SW 1271 (cell line): ENCODE data around the gene FRMD4B.

Experiments
- DNase-seq, 2 experiments: peaks; one replicate each; lab custom pipeline; 2025; lab: John Stamatoyannopoulos, UW

FRMD4B gene

DNA sequence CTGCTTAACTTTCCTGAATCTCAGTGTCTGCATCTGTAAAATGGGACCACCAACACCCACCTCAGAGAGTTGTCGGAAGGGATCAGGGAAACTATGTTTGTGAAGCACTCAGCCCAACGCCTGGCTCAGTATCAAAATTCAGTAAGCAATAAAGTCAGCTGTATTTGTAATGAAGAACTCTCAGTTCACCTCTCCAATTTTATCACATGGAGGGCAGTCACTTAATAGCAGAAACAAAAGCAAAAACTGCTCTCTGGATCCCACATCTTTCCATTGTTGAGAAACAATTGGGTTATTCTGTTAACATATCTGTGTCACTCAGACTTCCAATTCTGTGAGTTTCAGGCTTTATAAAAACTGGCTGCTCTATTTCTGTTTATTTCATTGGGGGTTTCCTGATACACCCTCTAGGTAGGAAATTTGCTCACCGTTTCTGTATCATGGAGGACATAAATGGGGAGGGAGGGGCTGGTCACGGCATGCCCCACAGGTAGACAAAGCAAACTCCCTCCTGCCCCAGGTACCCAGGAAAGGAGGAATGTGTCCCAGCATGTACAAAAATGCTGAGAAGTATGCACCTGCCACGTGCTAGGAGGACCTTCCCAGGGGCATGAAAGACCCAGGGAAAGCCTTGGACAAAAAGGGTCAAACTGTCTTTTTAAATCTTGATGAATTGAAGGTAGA is 182.1 kb downstream of the FRMD4B start:
- DNase-seq, result no peak

DNA sequence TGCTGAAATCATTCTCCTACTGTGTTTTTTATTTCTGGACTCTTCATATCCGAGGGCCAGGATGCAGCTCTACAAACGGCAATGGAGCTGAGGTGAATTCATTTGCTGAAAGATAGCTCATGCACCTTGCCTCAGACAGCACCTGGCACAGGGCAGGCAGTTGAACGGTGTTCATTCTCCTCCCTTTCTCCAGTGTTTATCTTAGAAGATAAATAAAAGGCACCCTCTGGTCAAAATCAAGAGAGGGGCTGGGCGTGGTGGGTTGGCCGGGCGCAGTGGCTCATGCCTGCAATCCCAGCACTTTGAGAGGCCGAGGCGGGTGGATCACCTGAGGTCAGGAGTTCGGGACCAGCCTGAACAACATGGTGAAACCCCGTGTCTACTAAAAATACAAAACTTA is 184.2 kb downstream of the FRMD4B start:
- no peak for DNase-seq

DNA sequence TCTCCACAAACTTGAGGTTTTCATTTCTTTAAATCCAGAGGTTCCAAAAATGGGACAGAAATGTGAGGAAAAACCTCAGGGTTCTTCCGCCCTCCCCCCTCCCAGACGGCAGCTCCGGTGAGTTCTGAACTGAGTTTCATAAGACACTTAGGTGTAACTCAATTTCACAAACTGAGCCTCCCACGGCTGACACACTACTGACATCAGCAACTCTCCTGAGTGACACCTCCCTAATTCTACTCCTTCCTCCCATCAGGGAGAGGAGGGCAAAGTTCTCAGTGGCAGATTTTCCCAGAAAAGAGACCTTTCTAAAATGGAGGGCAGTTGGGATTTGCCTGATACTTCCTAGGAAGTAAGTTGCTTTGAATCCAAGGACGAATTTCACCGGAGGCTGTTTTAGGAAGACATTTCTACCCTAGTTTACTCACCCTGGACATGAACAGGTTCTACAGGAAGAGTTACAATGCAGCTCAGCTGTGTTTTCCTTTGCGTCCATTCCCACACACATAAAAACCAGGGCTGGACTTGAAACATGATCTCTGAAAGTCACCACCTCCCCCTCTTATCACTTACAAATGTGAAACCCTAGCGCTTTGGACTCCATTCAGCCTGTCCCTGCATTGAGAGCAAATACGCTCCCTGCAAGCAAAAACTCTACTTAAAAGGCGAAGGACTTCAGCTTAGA is 185.4 kb downstream of the FRMD4B start:
- DNase-seq, result no peak

DNA sequence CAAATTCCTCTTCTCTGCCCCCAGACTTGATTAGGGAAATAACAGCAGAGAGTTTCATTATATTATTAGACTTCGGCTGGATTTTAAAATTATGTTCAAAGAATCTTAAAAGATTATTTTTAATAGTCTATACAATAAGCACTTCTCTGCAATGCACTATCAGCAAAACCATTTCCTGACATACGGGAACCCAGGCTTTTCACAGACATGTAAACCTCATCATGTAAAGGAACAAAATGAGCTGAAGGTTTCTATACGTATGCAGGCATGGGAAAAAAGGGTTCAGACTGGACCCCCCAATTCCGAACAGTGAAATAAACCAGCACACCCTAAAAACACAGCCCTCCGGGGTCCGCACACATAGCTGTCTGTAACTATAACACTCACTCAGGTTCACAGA is 185.9 kb downstream of the FRMD4B start:
- no peak for DNase-seq

DNA sequence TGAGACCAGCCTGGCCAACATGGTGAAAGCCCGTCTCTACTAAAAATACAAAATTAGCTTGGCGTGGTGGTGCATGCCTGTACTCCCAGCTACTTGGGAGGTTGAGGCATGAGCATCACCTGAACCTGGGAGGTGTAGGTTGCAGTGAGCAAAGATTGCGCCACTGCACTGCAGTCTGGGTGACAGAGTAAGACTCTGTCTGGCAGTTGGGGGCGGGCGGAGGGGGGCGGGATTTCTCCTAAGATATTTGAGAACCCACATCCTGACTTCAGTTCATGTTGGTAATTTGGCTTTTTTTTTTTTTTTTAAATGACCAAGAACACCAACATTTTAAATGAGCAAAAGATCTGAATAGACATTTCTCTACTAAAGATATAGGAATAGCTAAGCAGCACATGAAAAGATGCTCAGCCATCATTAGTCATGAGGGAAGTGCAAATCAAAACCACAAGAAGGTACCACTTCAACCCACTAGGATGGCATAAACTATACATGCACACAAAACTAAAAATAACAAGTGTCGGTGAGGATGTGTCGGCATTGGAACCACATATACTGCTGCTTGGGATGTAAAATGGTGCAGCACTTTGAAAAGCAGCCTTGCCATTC is 187.9 kb downstream of the FRMD4B start:
- no peak for DNase-seq

DNA sequence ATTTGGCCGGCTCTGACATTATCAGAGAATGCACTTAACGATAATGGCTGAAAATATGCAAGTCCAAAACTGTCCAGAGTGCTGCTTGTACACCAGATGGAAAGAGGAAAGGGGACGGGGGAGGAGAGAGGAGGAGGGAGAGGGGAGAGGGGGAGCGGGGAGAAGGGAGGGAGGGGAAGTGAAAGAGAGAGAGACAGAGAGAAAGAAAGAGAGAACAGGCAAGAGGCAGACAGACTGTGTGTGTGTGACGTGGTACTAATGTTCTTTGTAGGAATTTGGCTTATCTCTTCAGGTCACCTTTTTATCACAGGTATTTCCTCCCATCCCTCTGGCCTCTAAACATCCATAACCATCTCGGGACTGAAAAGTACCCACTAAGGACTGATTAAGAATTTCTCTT is 188.4 kb downstream of the FRMD4B start:
- no peak for DNase-seq

DNA sequence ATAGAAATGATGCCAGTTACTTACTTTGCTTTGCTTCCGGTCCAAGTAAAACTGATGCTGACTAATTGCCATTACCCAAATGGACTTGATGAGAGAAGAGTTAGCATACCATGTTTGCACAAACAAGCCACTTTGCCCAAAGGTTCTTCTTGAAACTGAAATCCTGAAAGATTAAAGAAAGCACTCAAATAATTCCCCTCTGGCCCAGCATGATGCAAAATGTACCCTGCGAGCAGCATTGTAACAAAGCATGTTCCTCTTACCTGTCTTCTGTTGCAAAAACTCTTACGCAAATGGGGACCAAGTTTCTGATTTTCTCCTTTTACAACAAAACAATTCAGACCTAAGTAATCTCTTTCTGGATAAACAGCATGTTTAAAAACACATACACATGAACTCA is 189.0 kb downstream of the FRMD4B start:
- no peak for DNase-seq

DNA sequence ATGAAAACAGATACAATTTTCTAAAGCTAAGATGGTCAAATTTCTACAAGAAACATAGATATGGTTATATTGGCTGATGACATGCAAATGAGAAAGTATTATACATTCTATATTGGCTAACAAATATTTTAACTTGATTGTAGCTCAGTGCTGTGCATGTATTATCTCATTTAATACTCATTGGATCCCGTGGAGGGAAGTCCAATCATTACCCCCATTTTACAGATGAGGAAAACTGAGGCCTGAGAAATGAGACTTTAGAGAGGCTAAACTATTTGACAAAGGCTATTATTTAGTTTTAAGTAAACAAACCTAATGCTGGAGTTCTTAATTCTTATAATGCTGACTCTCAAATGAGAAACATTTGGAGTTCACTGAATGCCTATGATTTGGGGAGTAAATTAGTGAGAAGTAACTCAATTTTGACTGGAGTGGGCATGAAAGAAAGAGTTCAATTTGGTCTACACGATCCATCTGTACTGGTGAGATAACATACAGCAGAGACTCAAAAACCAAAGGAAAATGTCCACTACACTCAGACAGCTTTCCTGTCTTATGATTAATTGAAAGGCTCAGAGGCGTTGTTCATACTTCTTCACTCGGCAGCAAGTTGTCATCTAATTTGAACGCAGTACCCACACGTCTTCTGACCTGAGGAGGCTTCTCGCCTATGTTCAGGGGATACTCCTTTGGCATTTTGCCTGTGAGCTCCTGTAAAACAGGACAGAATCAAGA is 191.3 kb downstream of the FRMD4B start:
- DNase-seq, result no peak

DNA sequence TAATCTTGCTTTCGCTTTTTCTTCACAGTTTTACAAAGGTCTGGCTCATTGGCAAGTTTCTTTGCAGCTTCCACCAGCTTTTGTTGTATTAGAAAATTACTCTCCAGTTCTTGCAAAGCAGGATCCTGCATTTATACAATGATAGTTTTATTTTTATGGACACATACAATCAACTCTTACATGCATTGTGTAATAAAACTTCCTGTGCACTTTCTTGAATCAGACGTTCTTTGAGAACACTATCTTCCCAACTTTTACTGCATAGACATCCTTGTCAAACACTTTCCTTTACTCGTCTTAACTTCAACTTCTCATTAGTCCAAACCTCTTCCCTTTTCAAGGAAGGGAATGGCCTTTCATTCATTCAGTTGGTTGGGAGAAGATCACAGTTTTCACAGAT is 192.1 kb downstream of the FRMD4B start:
- DNase-seq, result no peak

DNA sequence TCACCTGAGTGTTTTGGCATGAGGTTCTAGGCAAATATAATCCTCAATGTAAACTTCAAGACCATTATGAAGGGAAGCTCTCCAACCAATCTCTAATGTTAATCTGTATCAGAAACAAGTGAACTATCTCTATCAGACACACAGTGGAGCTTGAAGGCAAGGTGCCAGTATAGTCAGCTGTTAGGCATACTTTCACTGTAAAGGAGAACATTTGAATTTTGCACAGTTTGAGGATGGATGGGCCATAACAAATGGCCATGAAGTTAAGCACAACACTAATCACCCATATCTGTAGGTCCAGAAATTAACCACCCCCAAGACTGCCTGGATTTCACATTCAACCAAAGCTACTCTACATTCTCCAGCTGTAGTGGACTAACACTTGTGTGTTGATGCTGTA is 194.4 kb downstream of the FRMD4B start:
- no peak for DNase-seq

DNA sequence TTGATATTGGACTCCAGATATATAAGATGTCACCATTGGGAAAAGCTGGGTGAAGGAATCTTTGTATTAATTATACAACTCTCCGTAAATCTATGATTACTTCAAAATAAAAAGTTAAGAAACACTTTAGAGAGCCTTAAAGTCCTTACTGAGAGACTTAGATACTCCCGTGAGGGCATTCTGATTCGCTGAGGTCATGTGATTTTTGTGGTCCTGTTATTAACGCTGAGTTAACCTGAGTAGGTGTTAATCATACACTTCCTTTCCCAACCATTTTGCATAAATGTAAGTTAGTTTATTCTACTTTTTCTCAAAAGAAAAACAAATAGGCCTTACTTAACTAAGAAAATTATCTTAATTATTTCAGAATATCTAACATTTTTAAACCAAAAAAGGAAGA is 196.4 kb downstream of the FRMD4B start:
- no peak for DNase-seq

DNA sequence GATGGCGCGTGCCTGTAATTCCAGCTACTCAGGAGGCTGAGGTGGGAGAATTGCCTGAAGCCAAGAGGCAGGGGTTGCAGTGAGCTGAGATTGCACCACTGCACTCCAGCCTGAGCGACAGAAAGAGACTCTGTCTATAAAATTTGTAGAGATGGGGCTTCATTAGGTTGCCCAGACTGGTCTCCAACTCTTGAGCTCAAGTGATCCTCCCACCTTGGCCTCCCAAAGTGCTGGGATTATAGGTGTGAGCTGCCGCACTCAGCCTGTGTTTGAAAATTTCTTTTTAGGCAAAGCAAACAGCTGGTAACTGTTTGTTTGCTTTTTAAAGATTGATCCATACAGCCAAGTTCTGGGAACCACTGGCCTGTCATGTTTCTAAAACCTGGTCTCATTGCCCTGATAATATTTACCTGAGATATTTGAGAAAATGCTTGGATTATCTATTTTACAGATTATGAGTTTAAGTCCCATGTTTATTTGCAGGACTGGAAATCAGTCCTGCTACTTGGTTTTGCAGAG is 199.3 kb downstream of the FRMD4B start:
- DNase-seq, result no peak

DNA sequence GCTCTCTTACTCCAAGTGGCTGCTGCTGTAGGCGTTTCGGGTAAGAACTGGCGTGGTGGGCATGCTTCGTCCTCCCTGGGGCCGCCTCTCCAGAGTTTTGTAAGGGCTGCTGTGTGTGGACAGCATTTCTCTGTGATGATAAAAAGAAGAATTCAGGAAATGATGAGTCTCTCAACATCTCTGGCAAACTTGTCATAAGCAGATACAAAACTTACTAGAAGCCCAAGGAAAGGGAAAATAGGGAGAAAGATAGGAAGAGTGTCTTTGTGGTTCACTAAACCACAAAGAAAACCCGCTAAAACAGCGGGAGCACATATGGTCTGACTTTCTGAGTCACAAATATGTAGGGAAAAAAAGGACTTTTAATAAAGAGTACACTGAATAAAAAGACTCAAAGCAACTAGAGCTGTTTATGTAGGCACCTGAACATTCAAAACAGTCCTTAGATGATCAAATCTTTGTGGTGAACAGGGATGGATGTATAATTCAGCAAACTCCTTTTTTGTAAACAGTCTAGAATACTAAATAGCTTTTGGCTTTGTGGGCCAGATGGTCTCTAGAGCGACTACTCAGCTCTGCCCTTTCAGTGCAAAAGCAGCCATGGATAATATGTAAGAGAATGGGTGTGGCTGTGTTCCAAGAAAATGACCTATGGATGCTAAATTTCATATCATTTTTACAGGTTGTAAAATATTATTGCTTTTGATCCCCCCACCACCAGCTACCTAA is 203.1 kb downstream of the FRMD4B start:
- peak in 1 of 2 experiments; percentile 7 for DNase-seq

DNA sequence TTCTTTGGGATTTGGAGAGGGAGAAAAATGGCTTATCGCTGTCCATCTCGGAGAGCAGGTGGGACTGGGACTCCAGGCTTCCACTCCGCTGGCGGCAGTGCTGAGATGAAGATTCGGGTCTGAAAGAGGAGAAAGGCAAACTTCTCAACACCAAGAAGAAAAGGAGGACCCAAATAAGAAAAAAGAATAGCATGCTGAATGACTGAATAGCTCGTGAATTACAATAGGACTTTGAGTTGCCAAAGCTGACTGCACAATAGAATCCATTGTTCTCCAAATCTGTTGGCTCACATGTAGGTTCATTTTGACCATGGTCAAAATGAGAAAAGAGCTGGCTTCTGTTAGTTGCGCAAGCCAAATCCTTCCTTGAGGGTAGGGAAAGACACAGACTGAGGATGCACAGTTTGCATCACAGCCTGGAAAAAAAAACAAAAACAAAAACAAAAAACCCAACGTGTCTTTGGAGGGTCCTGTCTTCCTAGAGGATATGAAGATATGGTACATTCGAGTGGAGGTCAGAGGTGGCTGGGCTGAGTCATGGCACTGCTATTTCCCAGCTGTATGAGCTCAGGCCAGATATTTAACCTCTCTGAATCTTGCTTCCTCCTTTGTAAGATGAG is 204.2 kb downstream of the FRMD4B start:
- peak in 1 of 2 experiments; percentile 32 for DNase-seq

DNA sequence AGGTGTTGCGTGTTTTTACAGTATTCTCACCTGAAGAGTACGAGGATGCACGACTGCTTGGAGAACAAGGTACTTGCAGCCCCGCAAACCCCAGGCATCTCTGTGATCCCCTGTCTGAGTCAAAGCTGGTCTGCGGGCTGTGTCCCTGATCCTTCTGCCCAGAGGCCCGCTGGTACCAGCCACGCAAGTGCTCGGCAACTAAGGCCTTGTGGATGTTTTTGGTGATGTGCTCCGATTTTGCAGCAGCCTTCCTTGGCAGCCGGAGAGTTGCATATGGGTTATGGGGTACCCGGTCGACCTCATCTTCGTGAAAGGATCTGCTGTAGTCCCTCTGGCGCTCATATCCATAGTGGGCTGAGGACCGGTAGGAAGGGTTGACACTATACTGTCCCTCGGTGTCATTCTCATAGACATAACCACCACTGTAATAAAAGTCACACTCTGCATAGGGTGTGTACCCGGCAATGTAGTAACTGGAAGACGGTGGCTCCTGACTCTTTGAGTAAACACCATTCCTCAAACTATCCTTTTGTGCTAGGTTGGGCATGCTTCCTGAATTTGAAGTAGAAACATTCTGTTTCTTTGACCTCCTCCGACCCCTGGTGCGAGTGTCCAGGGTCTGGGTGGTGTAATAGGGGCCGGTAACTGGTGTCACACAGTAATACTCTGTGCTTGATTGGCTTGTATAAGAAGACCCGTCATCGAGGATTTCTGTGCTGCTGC is 204.9 kb downstream of the FRMD4B start:
- DNase-seq, result no peak

DNA sequence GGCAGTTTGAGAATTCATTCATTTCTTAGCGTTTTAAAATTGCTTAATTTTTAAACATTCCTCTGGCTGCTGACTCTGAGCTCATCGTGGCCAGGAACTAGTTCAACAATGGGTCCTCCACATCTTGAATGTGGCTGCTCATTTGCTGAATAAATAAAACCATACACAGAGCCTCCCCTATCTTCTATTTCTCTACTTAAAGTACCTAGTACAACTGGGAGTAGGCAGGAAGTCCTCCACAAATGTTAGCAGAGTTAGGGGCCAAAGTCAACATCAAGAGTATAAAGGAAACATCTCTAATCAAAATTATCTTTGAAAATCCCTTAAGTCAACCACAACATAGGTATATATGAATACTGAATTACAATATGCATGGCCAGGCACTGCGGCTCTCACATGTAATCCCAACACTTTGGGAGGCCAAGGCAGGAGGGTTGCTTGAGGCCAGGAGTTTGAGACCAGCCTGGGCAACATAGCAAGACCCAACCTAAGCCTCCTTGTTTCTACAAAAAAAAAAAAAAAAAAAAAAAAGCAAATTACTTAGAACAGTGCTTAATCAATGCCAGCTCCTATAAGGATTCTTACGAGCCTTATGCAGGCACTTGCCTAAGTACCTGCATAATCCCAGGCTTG is 206.0 kb downstream of the FRMD4B start:
- DNase-seq, result no peak

DNA sequence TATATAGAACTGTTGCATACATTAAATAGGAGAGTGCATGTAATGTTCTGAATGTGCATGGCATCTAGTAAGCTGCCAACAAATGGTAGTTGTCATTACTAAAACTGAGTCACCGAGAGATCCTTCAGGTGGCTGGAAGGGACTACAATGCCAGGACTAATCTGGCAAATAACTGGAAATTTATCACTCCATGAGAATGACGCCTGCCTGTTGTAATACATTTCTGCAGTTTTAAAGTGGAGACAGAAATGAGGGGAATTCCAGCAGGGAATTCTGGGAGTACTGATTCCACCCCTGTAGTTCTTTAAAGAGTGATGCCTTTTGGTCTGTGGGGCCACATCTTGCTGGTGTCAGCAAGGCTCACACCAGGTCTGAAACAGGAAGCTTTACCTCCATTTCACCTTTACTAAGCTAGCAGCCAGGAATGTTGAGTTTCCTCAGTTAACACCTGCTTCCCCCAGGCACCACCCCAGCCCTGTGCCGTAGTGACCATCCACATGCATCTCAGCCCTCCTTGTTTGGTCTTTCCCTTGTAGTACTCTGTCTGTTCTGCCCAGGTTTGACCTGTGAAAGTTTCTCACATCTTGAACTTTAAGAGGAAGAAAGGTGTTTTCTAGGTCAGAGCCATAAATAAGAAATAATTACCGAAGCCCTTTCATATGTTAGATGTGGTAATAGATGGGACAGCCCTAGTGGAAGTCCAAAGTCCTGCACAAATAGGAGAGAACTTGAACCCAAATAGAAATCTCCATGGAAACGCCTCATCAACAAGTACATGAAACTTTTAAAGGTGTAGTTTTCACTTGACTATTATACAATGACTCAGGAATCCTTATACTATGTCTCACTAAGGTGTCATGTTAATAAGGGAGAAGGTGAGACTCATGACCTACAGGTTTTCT is 206.8 kb downstream of the FRMD4B start:
- peak in 1 of 2 experiments; percentile 10 for DNase-seq

DNA sequence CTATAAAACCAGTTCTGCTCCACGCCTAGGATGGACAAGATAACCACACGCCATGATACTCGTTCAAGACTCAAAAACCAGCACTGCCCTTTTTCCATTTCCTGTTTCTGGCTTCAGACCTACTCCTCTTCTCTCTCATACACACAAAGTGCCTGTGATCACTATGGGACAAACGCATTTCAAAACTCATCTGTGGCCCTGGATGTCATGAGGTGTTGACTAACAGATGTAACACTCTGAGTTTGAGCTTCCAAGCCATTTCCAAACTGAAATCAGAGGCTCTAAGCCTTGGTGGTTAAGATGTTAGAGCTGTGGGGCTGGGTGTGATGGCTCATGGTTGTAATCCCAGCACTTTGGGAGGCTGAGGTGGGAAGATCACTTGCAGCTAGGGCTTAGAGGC is 207.8 kb downstream of the FRMD4B start:
- no peak for DNase-seq
